HG03066 (cell line): ENCODE data around the gene OSBPL8.
A peak's percentile ranks its signal among the peaks of the same experiment; 100 is the strongest.

Experiments
- ATAC-seq: cut with Tn5 transposase; IDR thresholded peaks from one replicate; pipeline ENCODE4 v1.9.1; 2021; ENCODE audit warnings: low read depth; ENCODE audit not compliant: unreplicated experiment

The OSBPL8 gene

GRCh38 chr12:76558684-76559399 is 729 bp downstream of the OSBPL8 start:
- peak; percentile 50 for ATAC-seq

- no peak for ATAC-seq
Measured at GRCh38 chr12:76556368-76556767, 3.2 kb downstream of the OSBPL8 start.

GRCh38 chr12:76555797-76556196 is 3.8 kb downstream of the OSBPL8 start:
- ATAC-seq, result no peak

- ATAC-seq, result no peak
Measured at GRCh38 chr12:76555231-76555767, 4.3 kb downstream of the OSBPL8 start.

- ATAC-seq, result no peak
Measured at GRCh38 chr12:76554405-76555230, 5.0 kb downstream of the OSBPL8 start.

- ATAC-seq, result no peak
Measured at GRCh38 chr12:76552343-76552938, 7.1 kb downstream of the OSBPL8 start.

GRCh38 chr12:76551482-76551888 is 8.1 kb downstream of the OSBPL8 start:
- no peak for ATAC-seq

GRCh38 chr12:76549131-76549530 is 10.4 kb downstream of the OSBPL8 start:
- no peak for ATAC-seq

- no peak for ATAC-seq
Measured at GRCh38 chr12:76548222-76548837, 11.2 kb downstream of the OSBPL8 start.

- no peak for ATAC-seq
Measured at GRCh38 chr12:76547526-76547925, 12.0 kb downstream of the OSBPL8 start.

GRCh38 chr12:76546889-76547288 is 12.7 kb downstream of the OSBPL8 start:
- ATAC-seq, result no peak

GRCh38 chr12:76545486-76545885 is 14.1 kb downstream of the OSBPL8 start:
- ATAC-seq, result no peak

GRCh38 chr12:76544601-76545261 is 14.8 kb downstream of the OSBPL8 start:
- no peak for ATAC-seq

- ATAC-seq, result no peak
Measured at GRCh38 chr12:76543813-76544347, 15.7 kb downstream of the OSBPL8 start.

- no peak for ATAC-seq
Measured at GRCh38 chr12:76542908-76543307, 16.7 kb downstream of the OSBPL8 start.

- no peak for ATAC-seq
Measured at GRCh38 chr12:76539727-76540126, 19.8 kb downstream of the OSBPL8 start.

- no peak for ATAC-seq
Measured at GRCh38 chr12:76537923-76538322, 21.6 kb downstream of the OSBPL8 start.

- no peak for ATAC-seq
Measured at GRCh38 chr12:76536546-76536945, 23.0 kb downstream of the OSBPL8 start.

- ATAC-seq, result no peak
Measured at GRCh38 chr12:76535170-76535569, 24.4 kb downstream of the OSBPL8 start.

- no peak for ATAC-seq
Measured at GRCh38 chr12:76533331-76533730, 26.2 kb downstream of the OSBPL8 start.
